ENCODE results near the gene SPAG7. TPM values are rescaled to one million over a fixed set of nuclear protein-coding genes. Genes with fewer than 3 reads are reported as not detected.

Gene SPAG7
- total RNA-seq, 1 experiment from 2014 or later: 23.1 TPM

DNA sequence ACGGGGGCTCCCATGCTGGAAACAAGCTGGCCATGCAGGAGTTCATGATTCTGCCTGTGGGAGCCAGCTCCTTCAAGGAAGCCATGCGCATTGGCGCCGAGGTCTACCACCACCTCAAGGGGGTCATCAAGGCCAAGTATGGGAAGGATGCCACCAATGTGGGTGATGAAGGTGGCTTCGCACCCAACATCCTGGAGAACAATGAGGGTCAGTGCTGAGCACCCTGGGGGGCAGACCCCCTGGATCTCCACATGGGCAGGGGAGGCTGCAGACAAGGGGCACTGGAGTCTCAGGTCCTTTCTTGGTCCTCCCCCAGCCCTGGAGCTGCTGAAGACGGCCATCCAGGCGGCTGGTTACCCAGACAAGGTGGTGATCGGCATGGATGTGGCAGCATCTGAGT is 12.5 kb downstream of the SPAG7 start:
- ChIA-PET POLR2A (no interaction called here), CTCF (no interaction called here)
- Mint-ChIP-seq H3K4me1 (ENCODE audit: low read depth, unreplicated experiment) (peaks cover 11% of the 10 kb centered on the region), H3K27ac (ENCODE audit: unreplicated experiment) (no peak overlapping the region), H3K9me3 (ENCODE audit: unreplicated experiment) (no peaks in the 10 kb centered on the region), H3K4me3 (ENCODE audit: unreplicated experiment) (no peak overlapping the region), H3K27me3 (ENCODE audit: insufficient read depth, unreplicated experiment) (no peaks in the 10 kb centered on the region), H3K36me3 (ENCODE audit: insufficient read depth, unreplicated experiment) (peaks cover 11% of the 10 kb centered on the region)
- Histone ChIP-seq H3K9me3 (no peaks in the 10 kb centered on the region), H3K4me3 (ENCODE audit: low read depth, low read length) (no peak overlapping the region), H3K27me3 (replicated peaks; ENCODE audit: control insufficient read depth, insufficient read depth, low read length) (no peaks in the 10 kb centered on the region), H3K36me3 (ENCODE audit: control insufficient read depth, insufficient read depth, low read length) (no peaks in the 10 kb centered on the region), H3K4me1 (peaks cover 8% of the 10 kb centered on the region)
- intact Hi-C loops (cut with micrococcal nuclease; ENCODE audit: unreplicated experiment): no loop called here
- TF ChIP-seq, protein P1, sequence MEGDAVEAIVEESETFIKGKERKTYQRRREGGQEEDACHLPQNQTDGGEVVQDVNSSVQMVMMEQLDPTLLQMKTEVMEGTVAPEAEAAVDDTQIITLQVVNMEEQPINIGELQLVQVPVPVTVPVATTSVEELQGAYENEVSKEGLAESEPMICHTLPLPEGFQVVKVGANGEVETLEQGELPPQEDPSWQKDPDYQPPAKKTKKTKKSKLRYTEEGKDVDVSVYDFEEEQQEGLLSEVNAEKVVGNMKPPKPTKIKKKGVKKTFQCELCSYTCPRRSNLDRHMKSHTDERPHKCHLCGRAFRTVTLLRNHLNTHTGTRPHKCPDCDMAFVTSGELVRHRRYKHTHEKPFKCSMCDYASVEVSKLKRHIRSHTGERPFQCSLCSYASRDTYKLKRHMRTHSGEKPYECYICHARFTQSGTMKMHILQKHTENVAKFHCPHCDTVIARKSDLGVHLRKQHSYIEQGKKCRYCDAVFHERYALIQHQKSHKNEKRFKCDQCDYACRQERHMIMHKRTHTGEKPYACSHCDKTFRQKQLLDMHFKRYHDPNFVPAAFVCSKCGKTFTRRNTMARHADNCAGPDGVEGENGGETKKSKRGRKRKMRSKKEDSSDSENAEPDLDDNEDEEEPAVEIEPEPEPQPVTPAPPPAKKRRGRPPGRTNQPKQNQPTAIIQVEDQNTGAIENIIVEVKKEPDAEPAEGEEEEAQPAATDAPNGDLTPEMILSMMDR (IDR thresholded peaks at IDR 0.05; ENCODE audit: insufficient read depth in 1 of 2, low read depth in 1 of 2, low read length in 1 of 2, severe bottlenecking in 1 of 2, unreplicated experiment in 1 of 2): no peak
- no TSS peak for BruUV-seq (replicated peaks)
- no peak for DNase-seq

DNA sequence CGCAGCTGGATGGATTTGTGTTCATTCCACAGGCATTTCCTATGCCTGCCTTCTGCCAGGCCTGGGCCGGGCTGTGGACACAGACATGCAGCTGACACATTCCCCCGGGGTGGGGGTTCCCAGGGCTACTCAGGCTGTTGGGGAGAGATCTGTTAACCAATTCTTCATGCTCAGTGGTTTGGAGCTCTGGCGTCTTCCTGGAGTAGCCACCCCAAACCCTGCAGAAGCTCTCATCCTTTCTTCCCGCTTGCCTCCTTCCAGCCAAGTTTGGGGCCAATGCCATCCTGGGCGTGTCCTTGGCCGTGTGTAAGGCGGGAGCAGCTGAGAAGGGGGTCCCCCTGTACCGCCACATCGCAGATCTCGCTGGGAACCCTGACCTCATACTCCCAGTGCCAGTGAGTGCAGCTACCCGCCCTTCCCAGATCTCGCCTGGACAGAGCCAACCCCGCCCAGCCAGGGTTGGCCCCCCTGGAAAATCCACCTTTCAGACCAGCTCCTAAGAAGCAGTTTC is 14.1 kb downstream of the SPAG7 start:
- Mint-ChIP-seq H3K4me3 (ENCODE audit: unreplicated experiment) (no peak overlapping the region), H3K4me1 (ENCODE audit: low read depth, unreplicated experiment) (peaks cover 10% of the 10 kb centered on the region), H3K27ac (ENCODE audit: unreplicated experiment) (no peak overlapping the region), H3K36me3 (ENCODE audit: insufficient read depth, unreplicated experiment) (peaks cover 4% of the 10 kb centered on the region), H3K9me3 (ENCODE audit: unreplicated experiment) (no peaks in the 10 kb centered on the region), H3K27me3 (ENCODE audit: insufficient read depth, unreplicated experiment) (no peaks in the 10 kb centered on the region)
- BruUV-seq (replicated peaks): no TSS peak
- no peak for DNase-seq
- H3K4me1 ChIP-seq: peaks cover 8% of the 10 kb centered on the region
- no peaks in the 10 kb centered on the region for H3K36me3 ChIP-seq (ENCODE audit: control insufficient read depth, insufficient read depth, low read length)
- H3K4me3 ChIP-seq (ENCODE audit: low read depth, low read length): no peak overlapping the region
- H3K27me3 ChIP-seq (replicated peaks; ENCODE audit: control insufficient read depth, insufficient read depth, low read length): no peaks in the 10 kb centered on the region
- ChIA-PET POLR2A (interaction anchor here (3.0 kb wide), 1 partner anchor 14 kb away, joined by 13 read pairs; the partner anchor contains the start of genes RNF167 and SLC25A11), CTCF (no interaction called here)
- no peaks in the 10 kb centered on the region for H3K9me3 ChIP-seq
- TF ChIP-seq, protein P1 (IDR thresholded peaks at IDR 0.05; ENCODE audit: insufficient read depth in 1 of 2, low read depth in 1 of 2, low read length in 1 of 2, severe bottlenecking in 1 of 2, unreplicated experiment in 1 of 2): no peak
- intact Hi-C loops (cut with micrococcal nuclease; ENCODE audit: unreplicated experiment): no loop called here

DNA sequence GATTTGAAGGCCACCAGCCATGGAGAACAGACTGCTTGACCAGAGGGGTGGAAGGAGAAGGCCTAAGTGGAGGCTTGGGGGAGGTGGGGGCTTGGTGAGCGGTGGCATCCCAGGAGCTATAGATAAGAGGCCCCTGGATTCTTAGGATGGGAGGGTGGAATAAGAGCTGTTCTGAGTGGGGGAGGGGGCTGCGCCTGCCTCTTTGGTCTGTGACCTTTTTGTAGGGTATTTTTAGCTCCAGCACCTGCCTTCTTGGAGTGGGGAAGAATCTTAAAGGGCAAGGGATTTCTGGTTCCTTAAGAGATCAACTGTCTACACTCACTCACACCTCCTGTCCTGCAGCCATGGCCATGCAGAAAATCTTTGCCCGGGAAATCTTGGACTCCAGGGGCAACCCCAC is 16.1 kb downstream of the SPAG7 start:
- Mint-ChIP-seq H3K4me3 (ENCODE audit: unreplicated experiment) (peak overlapping the region; percentile 85), H3K4me1 (ENCODE audit: low read depth, unreplicated experiment) (peaks cover 10% of the 10 kb centered on the region), H3K36me3 (ENCODE audit: insufficient read depth, unreplicated experiment) (peaks cover 13% of the 10 kb centered on the region), H3K9me3 (ENCODE audit: unreplicated experiment) (no peaks in the 10 kb centered on the region), H3K27ac (ENCODE audit: unreplicated experiment) (peak overlapping the region; percentile 88), H3K27me3 (ENCODE audit: insufficient read depth, unreplicated experiment) (no peaks in the 10 kb centered on the region)
- DNase-seq: no peak
- CTCF ChIA-PET: interaction anchor here (1.4 kb wide), 1 partner anchor 16 kb away, joined by 5 read pairs; the partner anchor contains the start of gene SPAG7
- Histone ChIP-seq H3K4me1 (peaks cover 12% of the 10 kb centered on the region), H3K27me3 (replicated peaks; ENCODE audit: control insufficient read depth, insufficient read depth, low read length) (no peaks in the 10 kb centered on the region), H3K4me3 (ENCODE audit: low read depth, low read length) (no peak overlapping the region), H3K36me3 (ENCODE audit: control insufficient read depth, insufficient read depth, low read length) (no peaks in the 10 kb centered on the region), H3K9me3 (no peaks in the 10 kb centered on the region)
- TF ChIP-seq, protein P1 (IDR thresholded peaks at IDR 0.05; ENCODE audit: insufficient read depth in 1 of 2, low read depth in 1 of 2, low read length in 1 of 2, severe bottlenecking in 1 of 2, unreplicated experiment in 1 of 2): no peak
- no TSS peak for BruUV-seq (replicated peaks)
- intact Hi-C loops (cut with micrococcal nuclease; ENCODE audit: unreplicated experiment): no loop called here
- POLR2A ChIA-PET: interaction anchor here (1.0 to 3.0 kb wide), 2 partner anchors 12 to 16 kb away, joined by 4 to 13 read pairs; partner anchors contain the start of genes RNF167, SLC25A11 and SPAG7

All from Caco-2 (cell line).